Measurements from ENCODE around the gene PCBP4. TPM values are rescaled to one million over a fixed set of nuclear protein-coding genes. Genes with fewer than 3 reads are reported as not detected.
A peak's percentile ranks its signal among the peaks of the same experiment; 100 is the strongest.

The PCBP4 gene
- total RNA-seq, 1 experiment from 2014 or later = 48.8 TPM

DNA sequence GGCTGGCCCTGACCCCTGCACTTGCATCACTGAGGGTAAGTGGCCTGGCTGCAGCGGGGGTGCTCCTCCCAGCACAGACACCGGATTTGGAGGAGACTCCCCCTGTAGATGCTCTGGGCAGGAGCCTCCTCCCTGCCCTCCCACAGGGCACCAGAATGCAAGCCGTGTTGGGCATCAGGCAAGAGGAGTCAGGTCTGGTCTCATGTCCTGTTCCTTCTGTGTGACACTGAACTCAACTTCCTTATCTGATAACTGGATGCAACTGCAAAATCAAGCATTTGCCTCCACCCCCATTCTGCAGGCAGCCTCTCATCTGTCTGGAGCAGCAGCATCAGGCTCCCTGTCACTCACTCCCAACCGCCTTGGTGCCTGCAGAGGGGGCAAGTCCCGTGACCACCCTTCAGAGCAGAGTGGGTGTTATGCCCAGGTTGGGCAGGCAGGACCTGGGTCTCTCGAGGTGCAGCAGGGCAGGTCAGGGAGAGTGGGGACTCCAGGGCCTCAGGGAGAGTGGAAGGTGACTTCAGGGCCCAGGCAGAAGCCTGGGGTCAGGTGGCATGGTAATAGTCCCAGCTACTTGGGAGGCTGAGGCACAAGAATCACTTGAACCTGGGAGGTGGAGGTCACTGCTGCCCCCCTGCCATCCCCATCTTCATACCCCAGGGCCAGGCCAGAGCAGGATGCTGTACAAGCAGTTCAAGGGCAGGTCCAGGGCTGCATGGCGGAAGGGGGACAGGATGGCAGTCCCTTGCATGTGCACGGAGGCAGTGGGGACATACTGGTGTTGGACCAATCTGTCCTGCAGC is 39.0 kb upstream of the PCBP4 start:
- Histone ChIP-seq H3K79me2 (ENCODE audit: insufficient read depth, low read length) (no peaks in the 10 kb centered on the region), H3K36me3 (ENCODE audit: control insufficient read depth in 1 of 2, insufficient read depth in 2 of 2, low read length in 2 of 2) (no peaks in the 10 kb centered on the region), H3K4me2 (ENCODE audit: low read length) (peak overlapping the region; percentile 43), H3K4me1 (ENCODE audit: control insufficient read depth in 1 of 2, insufficient read depth in 2 of 2, low read length in 2 of 2) (peaks cover 4 to 20% of the 10 kb centered on the region in 2 experiments), H3K27me3 (ENCODE audit: insufficient read depth, low read length) (no peaks in the 10 kb centered on the region), H4K20me1 (ENCODE audit: insufficient read depth) (no peaks in the 10 kb centered on the region), H3K27ac (ENCODE audit: low read depth, low read length) (no peak overlapping the region), H3K9ac (ENCODE audit: low read length) (no peak overlapping the region), H2AFZ (ENCODE audit: low read depth, low read length, poor library complexity, severe bottlenecking) (no peak overlapping the region), H3K4me3 (replicated peaks in 1 of 2; ENCODE audit: low read depth in 1 of 2, low read length in 2 of 2) (no peak overlapping the region), H3K9me3 (ENCODE audit: control insufficient read depth in 1 of 2, insufficient read depth in 1 of 2, low read depth in 1 of 2, low read length in 2 of 2) (no peaks in the 10 kb centered on the region), H3K9me2 (ENCODE audit: insufficient read depth) (no peaks in the 10 kb centered on the region)
- intact Hi-C loops (cut with micrococcal nuclease) = no loop called here
- BruUV-seq (replicated peaks) = no TSS peak
- CTCF ChIA-PET = interaction anchor here (0.8 kb wide), 1 partner anchor 24 kb away, joined by 3 read pairs; no protein-coding TSS in a partner anchor
- DNase-seq (ENCODE audit: low read depth, low spot score) (no peak), ATAC-seq (no peak)
- TF ChIP-seq SRF (IDR thresholded peaks at IDR 0.05; ENCODE audit: low read depth) = no peak
- no peak for TF ChIP-seq RAD21 (IDR thresholded peaks at IDR 0.05; ENCODE audit: low read depth)
- no peak for TF ChIP-seq SP1 (IDR thresholded peaks at IDR 0.05; ENCODE audit: low read depth)
- TF ChIP-seq JUND (IDR thresholded peaks at IDR 0.05) = no peak
- TF ChIP-seq, protein P1, sequence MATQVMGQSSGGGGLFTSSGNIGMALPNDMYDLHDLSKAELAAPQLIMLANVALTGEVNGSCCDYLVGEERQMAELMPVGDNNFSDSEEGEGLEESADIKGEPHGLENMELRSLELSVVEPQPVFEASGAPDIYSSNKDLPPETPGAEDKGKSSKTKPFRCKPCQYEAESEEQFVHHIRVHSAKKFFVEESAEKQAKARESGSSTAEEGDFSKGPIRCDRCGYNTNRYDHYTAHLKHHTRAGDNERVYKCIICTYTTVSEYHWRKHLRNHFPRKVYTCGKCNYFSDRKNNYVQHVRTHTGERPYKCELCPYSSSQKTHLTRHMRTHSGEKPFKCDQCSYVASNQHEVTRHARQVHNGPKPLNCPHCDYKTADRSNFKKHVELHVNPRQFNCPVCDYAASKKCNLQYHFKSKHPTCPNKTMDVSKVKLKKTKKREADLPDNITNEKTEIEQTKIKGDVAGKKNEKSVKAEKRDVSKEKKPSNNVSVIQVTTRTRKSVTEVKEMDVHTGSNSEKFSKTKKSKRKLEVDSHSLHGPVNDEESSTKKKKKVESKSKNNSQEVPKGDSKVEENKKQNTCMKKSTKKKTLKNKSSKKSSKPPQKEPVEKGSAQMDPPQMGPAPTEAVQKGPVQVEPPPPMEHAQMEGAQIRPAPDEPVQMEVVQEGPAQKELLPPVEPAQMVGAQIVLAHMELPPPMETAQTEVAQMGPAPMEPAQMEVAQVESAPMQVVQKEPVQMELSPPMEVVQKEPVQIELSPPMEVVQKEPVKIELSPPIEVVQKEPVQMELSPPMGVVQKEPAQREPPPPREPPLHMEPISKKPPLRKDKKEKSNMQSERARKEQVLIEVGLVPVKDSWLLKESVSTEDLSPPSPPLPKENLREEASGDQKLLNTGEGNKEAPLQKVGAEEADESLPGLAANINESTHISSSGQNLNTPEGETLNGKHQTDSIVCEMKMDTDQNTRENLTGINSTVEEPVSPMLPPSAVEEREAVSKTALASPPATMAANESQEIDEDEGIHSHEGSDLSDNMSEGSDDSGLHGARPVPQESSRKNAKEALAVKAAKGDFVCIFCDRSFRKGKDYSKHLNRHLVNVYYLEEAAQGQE (IDR thresholded peaks at IDR 0.05; ENCODE audit: low read depth) = no peak
- TF ChIP-seq, protein P2, sequence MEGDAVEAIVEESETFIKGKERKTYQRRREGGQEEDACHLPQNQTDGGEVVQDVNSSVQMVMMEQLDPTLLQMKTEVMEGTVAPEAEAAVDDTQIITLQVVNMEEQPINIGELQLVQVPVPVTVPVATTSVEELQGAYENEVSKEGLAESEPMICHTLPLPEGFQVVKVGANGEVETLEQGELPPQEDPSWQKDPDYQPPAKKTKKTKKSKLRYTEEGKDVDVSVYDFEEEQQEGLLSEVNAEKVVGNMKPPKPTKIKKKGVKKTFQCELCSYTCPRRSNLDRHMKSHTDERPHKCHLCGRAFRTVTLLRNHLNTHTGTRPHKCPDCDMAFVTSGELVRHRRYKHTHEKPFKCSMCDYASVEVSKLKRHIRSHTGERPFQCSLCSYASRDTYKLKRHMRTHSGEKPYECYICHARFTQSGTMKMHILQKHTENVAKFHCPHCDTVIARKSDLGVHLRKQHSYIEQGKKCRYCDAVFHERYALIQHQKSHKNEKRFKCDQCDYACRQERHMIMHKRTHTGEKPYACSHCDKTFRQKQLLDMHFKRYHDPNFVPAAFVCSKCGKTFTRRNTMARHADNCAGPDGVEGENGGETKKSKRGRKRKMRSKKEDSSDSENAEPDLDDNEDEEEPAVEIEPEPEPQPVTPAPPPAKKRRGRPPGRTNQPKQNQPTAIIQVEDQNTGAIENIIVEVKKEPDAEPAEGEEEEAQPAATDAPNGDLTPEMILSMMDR (IDR thresholded peaks at IDR 0.05 in 2 of 3, conservative IDR thresholded peaks at IDR 0.05 in 1 of 3; ENCODE audit: borderline replicate concordance in 1 of 3, insufficient read depth in 1 of 3, low read depth in 2 of 3, low read length in 2 of 3) = no peak
- TF ChIP-seq YY1 (IDR thresholded peaks at IDR 0.05; ENCODE audit: extremely low read depth, insufficient replicate concordance, low read depth, low read length) = no peak
- TF ChIP-seq, protein P3, sequence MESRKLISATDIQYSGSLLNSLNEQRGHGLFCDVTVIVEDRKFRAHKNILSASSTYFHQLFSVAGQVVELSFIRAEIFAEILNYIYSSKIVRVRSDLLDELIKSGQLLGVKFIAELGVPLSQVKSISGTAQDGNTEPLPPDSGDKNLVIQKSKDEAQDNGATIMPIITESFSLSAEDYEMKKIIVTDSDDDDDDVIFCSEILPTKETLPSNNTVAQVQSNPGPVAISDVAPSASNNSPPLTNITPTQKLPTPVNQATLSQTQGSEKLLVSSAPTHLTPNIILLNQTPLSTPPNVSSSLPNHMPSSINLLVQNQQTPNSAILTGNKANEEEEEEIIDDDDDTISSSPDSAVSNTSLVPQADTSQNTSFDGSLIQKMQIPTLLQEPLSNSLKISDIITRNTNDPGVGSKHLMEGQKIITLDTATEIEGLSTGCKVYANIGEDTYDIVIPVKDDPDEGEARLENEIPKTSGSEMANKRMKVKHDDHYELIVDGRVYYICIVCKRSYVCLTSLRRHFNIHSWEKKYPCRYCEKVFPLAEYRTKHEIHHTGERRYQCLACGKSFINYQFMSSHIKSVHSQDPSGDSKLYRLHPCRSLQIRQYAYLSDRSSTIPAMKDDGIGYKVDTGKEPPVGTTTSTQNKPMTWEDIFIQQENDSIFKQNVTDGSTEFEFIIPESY (IDR thresholded peaks at IDR 0.05; ENCODE audit: extremely low read depth, insufficient replicate concordance, low read length) = no peak
- POLR2A ChIA-PET = interaction anchor here (0.8 kb wide), 1 partner anchor 51 kb away, joined by 3 read pairs; no protein-coding TSS in a partner anchor
- RAD21 ChIA-PET (ENCODE audit: low non-redundant PET in 1 of 2, low total read pairs in 2 of 2, uncharacterized antibody in 2 of 2, unreplicated experiment in 2 of 2) = no interaction called here
